OCI-LY1 (cell line): ENCODE results near the gene HES5.
"Not testable (repeated sequence)": the region's sequence is repeated elsewhere in the genome, so short reads cannot be mapped to it uniquely, and the experiment has no call there.

Experiments used
- H2AFZ ChIP-seq: fragments of 200-600 bp; sonication (generic), shearing (Covaris generic); 2 replicates; pipeline ENCODE4 v1.6.0; 2014; ENCODE audit warnings: antibody characterized with exemption, mild to moderate bottlenecking, low read length
- H3F3A ChIP-seq: fragments of 200-600 bp; sonication (generic), shearing (Covaris generic); 2 replicates; pipeline ENCODE4 v1.6.0; 2014; ENCODE audit warnings: mild to moderate bottlenecking, antibody characterized with exemption, low read length, moderate library complexity; ENCODE audit not compliant: insufficient read depth
- H3K27ac ChIP-seq: fragments of 200-600 bp; sonication (generic); 2 replicates; pipeline ENCODE4 v1.5.1; 2014; ENCODE audit warnings: low read length, mixed run types, mild to moderate bottlenecking, low read depth; ENCODE audit not compliant: poor library complexity, severe bottlenecking
- H3K27me3 ChIP-seq: fragments of 200-600 bp; sonication (generic); 2 replicates; pipeline ENCODE4 v1.6.0; 2014; ENCODE audit warnings: antibody characterized with exemption, mild to moderate bottlenecking, low read length, moderate library complexity; ENCODE audit not compliant: insufficient read depth
- H3K36me3 ChIP-seq: fragments of 200-600 bp; sonication (generic); 2 replicates; pipeline ENCODE4 v1.6.1; 2014; ENCODE audit warnings: mild to moderate bottlenecking, antibody characterized with exemption, low read length, moderate library complexity, mixed read lengths; ENCODE audit not compliant: insufficient read depth
- H3K4me1 ChIP-seq: fragments of 200-600 bp; sonication (generic); 2 replicates; pipeline ENCODE4 v1.5.1; 2014; ENCODE audit warnings: mild to moderate bottlenecking, low read length, moderate library complexity; ENCODE audit not compliant: insufficient read depth, severe bottlenecking
- H3K4me2 ChIP-seq: fragments of 200-600 bp; sonication (generic), shearing (Covaris generic); 2 replicates; pipeline ENCODE4 v1.6.1; 2014; ENCODE audit warnings: low read length
- H3K4me3 ChIP-seq: fragments of 200-600 bp; sonication (generic); 2 replicates; pipeline ENCODE4 v1.5.1; 2014; ENCODE audit warnings: low read length, low read depth, mild to moderate bottlenecking, mixed read lengths; ENCODE audit not compliant: poor library complexity, severe bottlenecking
- H3K79me2 ChIP-seq: fragments of 200-600 bp; shearing (Covaris generic); 2 replicates; pipeline ENCODE4 v1.6.1; 2016; ENCODE audit warnings: mixed run types, low read length, mixed read lengths; ENCODE audit not compliant: insufficient read depth
- H3K9ac ChIP-seq: fragments of 200-600 bp; sonication (generic), shearing (Covaris generic); 2 replicates; pipeline ENCODE4 v1.6.1; 2014; ENCODE audit warnings: mild to moderate bottlenecking, low read length, mixed read lengths
- H3K9me2 ChIP-seq: fragments of 200-600 bp; sonication (generic), shearing (Covaris generic); 2 replicates; pipeline ENCODE4 v1.6.1; 2014; ENCODE audit warnings: low read depth, mild to moderate bottlenecking, low read length, mixed read lengths
- H3K9me3 ChIP-seq: fragments of 200-600 bp; shearing (Covaris generic); 2 replicates; pipeline ENCODE4 v1.6.1; 2014; ENCODE audit warnings: low read length, mixed read lengths
- H4K20me1 ChIP-seq: fragments of 200-600 bp; sonication (generic), shearing (Covaris generic); 2 replicates; pipeline ENCODE4 v1.6.0; 2016; ENCODE audit warnings: mild to moderate bottlenecking, low read length; ENCODE audit not compliant: insufficient read depth
- CTCF ChIP-seq: fragments of 200-600 bp; sonication (generic), shearing (Covaris generic); IDR thresholded peaks from 2 replicates; pipeline ENCODE4 v1.5.1; 2017; ENCODE audit warnings: mild to moderate bottlenecking, antibody characterized with exemption, low read length, moderate library complexity, mixed read lengths
- EZH2 ChIP-seq: fragments of 200-600 bp; sonication (generic), shearing (Covaris generic); IDR thresholded peaks from 2 replicates; pipeline ENCODE4 v1.8.0; 2017; ENCODE audit warnings: borderline replicate concordance, mixed run types, mild to moderate bottlenecking, antibody characterized with exemption, low read length, moderate library complexity, mixed read lengths

Gene HES5

GRCh38 chr1:2555634-2556276 lies 25.7 kb upstream of the HES5 start:
- H3K4me3 ChIP-seq: peak overlapping the region; percentile 46

GRCh38 chr1:2554621-2555387 lies 24.7 kb upstream of the HES5 start:
- Histone ChIP-seq H3K4me3 (no peak overlapping the region), H3K79me2 (no peaks in the 10 kb centered on the region), H3K9ac (no peak overlapping the region), H3K27me3 (no peaks in the 10 kb centered on the region), H3K4me1 (peaks cover 12% of the 10 kb centered on the region), H4K20me1 (no peaks in the 10 kb centered on the region), H3K36me3 (no peaks in the 10 kb centered on the region), H2AFZ (no peak overlapping the region), H3K9me3 (no peaks in the 10 kb centered on the region), H3K9me2 (no peaks in the 10 kb centered on the region), H3K27ac (no peak overlapping the region), H3K4me2 (no peak overlapping the region), H3F3A (no peaks in the 10 kb centered on the region)
- TF ChIP-seq CTCF (peak; percentile 65), EZH2 (no peak)

More at GRCh38 chr1:2555634-2556276, 25.7 kb upstream of the HES5 start:
- H3K36me3 ChIP-seq: no peaks in the 10 kb centered on the region
- H3K4me2 ChIP-seq: peak overlapping the region; percentile 61
- no peaks in the 10 kb centered on the region for H3K79me2 ChIP-seq
- H3K9ac ChIP-seq: peak overlapping the region; percentile 18; the same call in 1 of the 2 replicates
- H2AFZ ChIP-seq: no peak overlapping the region
- TF ChIP-seq CTCF (no peak), EZH2 (no peak)
- H3K9me2 ChIP-seq: no peaks in the 10 kb centered on the region
- no peaks in the 10 kb centered on the region for H4K20me1 ChIP-seq
- no peak overlapping the region for H3K27ac ChIP-seq
- no peaks in the 10 kb centered on the region for H3K9me3 ChIP-seq
- peaks cover 12% of the 10 kb centered on the region for H3K4me1 ChIP-seq
- H3K27me3 ChIP-seq: no peaks in the 10 kb centered on the region
- H3F3A ChIP-seq: no peaks in the 10 kb centered on the region

GRCh38 chr1:2553871-2554620 lies 24.0 kb upstream of the HES5 start:
- H3K4me1 ChIP-seq: peaks cover 19% of the 10 kb centered on the region
- no peaks in the 10 kb centered on the region for H3K9me2 ChIP-seq
- no peak overlapping the region for H3K4me3 ChIP-seq
- no peaks in the 10 kb centered on the region for H3K79me2 ChIP-seq
- H3K27me3 ChIP-seq: no peaks in the 10 kb centered on the region
- TF ChIP-seq CTCF (no peak), EZH2 (no peak)
- H3K27ac ChIP-seq: no peak overlapping the region
- no peaks in the 10 kb centered on the region for H4K20me1 ChIP-seq
- H3F3A ChIP-seq: no peaks in the 10 kb centered on the region
- H3K36me3 ChIP-seq: no peaks in the 10 kb centered on the region
- no peak overlapping the region for H2AFZ ChIP-seq
- H3K9ac ChIP-seq: no peak overlapping the region
- no peak overlapping the region for H3K4me2 ChIP-seq
- no peaks in the 10 kb centered on the region for H3K9me3 ChIP-seq

- H3K9me3 ChIP-seq, H3K9ac ChIP-seq, H3K36me3 ChIP-seq, H3K79me2 ChIP-seq, H3K4me2 ChIP-seq, H3K27ac ChIP-seq, H3K9me2 ChIP-seq, H2AFZ ChIP-seq, H3F3A ChIP-seq, H3K4me3 ChIP-seq, H4K20me1 ChIP-seq, H3K27me3 ChIP-seq: not testable (repeated sequence)
- H3K4me1 ChIP-seq: peaks cover 28% of the 10 kb centered on the region
These were observed 23.0 kb upstream of the HES5 start for GRCh38 chr1:2553076-2553475.
